ENCODE measurements around the gene DENND1A. TPM values are rescaled to one million over a fixed set of nuclear protein-coding genes. Genes with fewer than 3 reads are reported as not detected.
"Not testable (repeated sequence)": the region's sequence is repeated elsewhere in the genome, so short reads cannot be mapped to it uniquely, and the experiment has no call there.

DENND1A gene
- polyA plus RNA-seq, 3 donors, result 18.8 to 23.1 (median 20.9) TPM

- DNase-seq (ENCODE audit: low read depth in 3 of 3, low spot score in 2 of 3), result peak; percentile 36 to 64 (median 58)
These were observed 187.7 kb downstream of the DENND1A start for GRCh38 chr9:123742009-123742767.

GRCh38 chr9:123741214-123741613, 188.7 kb downstream of the DENND1A start:
- DNase-seq (ENCODE audit: low read depth in 3 of 3, low spot score in 2 of 3), result no peak

GRCh38 chr9:123739902-123740301, 190.0 kb downstream of the DENND1A start:
- DNase-seq (ENCODE audit: low read depth in 3 of 3, low spot score in 2 of 3), result no peak

GRCh38 chr9:123739387-123739786, 190.5 kb downstream of the DENND1A start:
- DNase-seq (ENCODE audit: low read depth in 3 of 3, low spot score in 2 of 3), result no peak

- DNase-seq (ENCODE audit: low read depth in 3 of 3, low spot score in 2 of 3), result no peak
These were observed 191.3 kb downstream of the DENND1A start for GRCh38 chr9:123738648-123739047.

GRCh38 chr9:123735376-123735775, 194.6 kb downstream of the DENND1A start:
- DNase-seq (ENCODE audit: low read depth in 3 of 3, low spot score in 2 of 3), result no peak

GRCh38 chr9:123728571-123728970, 201.4 kb downstream of the DENND1A start:
- not testable (repeated sequence) for DNase-seq (ENCODE audit: low read depth in 3 of 3, low spot score in 2 of 3)

- no peak for DNase-seq (ENCODE audit: low read depth in 3 of 3, low spot score in 2 of 3)
These were observed 202.6 kb downstream of the DENND1A start for GRCh38 chr9:123727332-123727731.

- DNase-seq (ENCODE audit: low read depth in 3 of 3, low spot score in 2 of 3), result no peak
These were observed 204.5 kb downstream of the DENND1A start for GRCh38 chr9:123725389-123725788.

GRCh38 chr9:123724211-123724796, 205.6 kb downstream of the DENND1A start:
- no peak for DNase-seq (ENCODE audit: low read depth in 3 of 3, low spot score in 2 of 3)

- no peak for DNase-seq (ENCODE audit: low read depth in 3 of 3, low spot score in 2 of 3)
These were observed 206.6 kb downstream of the DENND1A start for GRCh38 chr9:123723135-123723875.

- DNase-seq (ENCODE audit: low read depth in 3 of 3, low spot score in 2 of 3), result no peak
These were observed 207.5 kb downstream of the DENND1A start for GRCh38 chr9:123722378-123722777.

- DNase-seq (ENCODE audit: low read depth in 3 of 3, low spot score in 2 of 3), result no peak
These were observed 211.7 kb downstream of the DENND1A start for GRCh38 chr9:123718188-123718587.

GRCh38 chr9:123717581-123718175, 212.2 kb downstream of the DENND1A start:
- no peak for DNase-seq (ENCODE audit: low read depth in 3 of 3, low spot score in 2 of 3)

GRCh38 chr9:123716339-123716945, 213.5 kb downstream of the DENND1A start:
- peak in 2 of 3 donors; percentile 48 to 56 for DNase-seq (ENCODE audit: low read depth in 3 of 3, low spot score in 2 of 3)

- DNase-seq (ENCODE audit: low read depth in 3 of 3, low spot score in 2 of 3), result no peak
These were observed 214.7 kb downstream of the DENND1A start for GRCh38 chr9:123715258-123715657.

GRCh38 chr9:123713282-123713681, 216.6 kb downstream of the DENND1A start:
- DNase-seq (ENCODE audit: low read depth in 3 of 3, low spot score in 2 of 3), result no peak

- no peak for DNase-seq (ENCODE audit: low read depth in 3 of 3, low spot score in 2 of 3)
These were observed 217.5 kb downstream of the DENND1A start for GRCh38 chr9:123712399-123712798.

GRCh38 chr9:123710299-123710698, 219.6 kb downstream of the DENND1A start:
- no peak for DNase-seq (ENCODE audit: low read depth in 3 of 3, low spot score in 2 of 3)

GRCh38 chr9:123702483-123702882, 227.4 kb downstream of the DENND1A start:
- no peak for DNase-seq (ENCODE audit: low read depth in 3 of 3, low spot score in 2 of 3)

- DNase-seq (ENCODE audit: low read depth in 3 of 3, low spot score in 2 of 3), result no peak
These were observed 232.2 kb downstream of the DENND1A start for GRCh38 chr9:123697686-123698085.

All from right renal cortex interstitium (tissue), 3 donors.